GM23248 (cell line): ENCODE measurements around the gene STIM1. TPM values are rescaled to one million over a fixed set of nuclear protein-coding genes. Genes with fewer than 3 reads are reported as not detected.

Experiments used
- DNase-seq: peaks from one replicate; pipeline ENCODE4 v3.0.0-alpha.2; 2015
- H2AFZ ChIP-seq: fragments of 200-600 bp; sonication (generic); 2 replicates; pipeline ENCODE4 v1.6.1; 2016; ENCODE audit warnings: antibody characterized with exemption
- H3F3A ChIP-seq: fragments of 200-600 bp; sonication (generic); 2 replicates; pipeline ENCODE4 v1.6.1; 2016; ENCODE audit warnings: mild to moderate bottlenecking, antibody characterized with exemption, mixed run types; ENCODE audit not compliant: insufficient read depth
- H3K27ac ChIP-seq: fragments of 200-600 bp; sonication (generic); 2 replicates; pipeline ENCODE4 v1.5.1; 2016; ENCODE audit warnings: mild to moderate bottlenecking
- H3K27me3 ChIP-seq: fragments of 200-600 bp; sonication (generic); replicated peaks from 2 replicates; pipeline ENCODE4 v1.6.1; 2016; ENCODE audit warnings: mild to moderate bottlenecking; ENCODE audit not compliant: insufficient read depth
- H3K36me3 ChIP-seq: fragments of 200-600 bp; sonication (generic); 2 replicates; pipeline ENCODE4 v1.6.1; 2016; ENCODE audit warnings: low read depth, mild to moderate bottlenecking
- H3K4me1 ChIP-seq: fragments of 200-600 bp; sonication (generic); 2 replicates; pipeline ENCODE4 v1.6.1; 2016; ENCODE audit warnings: mild to moderate bottlenecking; ENCODE audit not compliant: insufficient read depth
- H3K4me2 ChIP-seq: fragments of 200-600 bp; sonication (generic); one replicate; pipeline ENCODE4 v1.6.1; 2016; ENCODE audit warnings: mild to moderate bottlenecking; ENCODE audit not compliant: unreplicated experiment
- H3K4me3 ChIP-seq: fragments of 200-600 bp; sonication (generic); 2 replicates; pipeline ENCODE4 v1.5.1; 2016; ENCODE audit warnings: mild to moderate bottlenecking
- H3K79me2 ChIP-seq: fragments of 200-600 bp; sonication (generic); 2 replicates; pipeline ENCODE4 v1.6.1; 2016; ENCODE audit warnings: mild to moderate bottlenecking; ENCODE audit not compliant: insufficient read depth
- H3K9ac ChIP-seq: fragments of 200-600 bp; sonication (generic); 2 replicates; pipeline ENCODE4 v1.6.1; 2016; ENCODE audit warnings: mild to moderate bottlenecking
- H3K9me2 ChIP-seq: fragments of 200-600 bp; sonication (generic); 2 replicates; pipeline ENCODE4 v1.6.1; 2016; ENCODE audit warnings: mixed run types, mild to moderate bottlenecking, moderate library complexity; ENCODE audit not compliant: insufficient read depth
- H3K9me3 ChIP-seq: fragments of 200-600 bp; sonication (generic); one replicate; pipeline ENCODE4 v1.6.1; 2017; ENCODE audit warnings: low read depth
- H4K20me1 ChIP-seq: fragments of 200-600 bp; sonication (generic); 2 replicates; pipeline ENCODE4 v1.6.0; 2016; ENCODE audit not compliant: insufficient read depth
- EZH2 ChIP-seq: fragments of 200-600 bp; sonication (generic); IDR thresholded peaks from 2 replicates; pipeline ENCODE4 v1.6.1; 2018; ENCODE audit warnings: antibody characterized with exemption, mild to moderate bottlenecking; ENCODE audit not compliant: insufficient read depth, poor library complexity, severe bottlenecking
- EZH2phosphoT487 ChIP-seq: fragments of 200-600 bp; sonication (generic); IDR thresholded peaks from 2 replicates; pipeline ENCODE4 v1.6.1; 2018; ENCODE audit warnings: antibody characterized with exemption, moderate library complexity, mild to moderate bottlenecking, low read depth; ENCODE audit not compliant: insufficient read depth
- WGBS, 2 experiments: methylation state at CpG; one replicate each; pipeline ENCODE4 v1.1.6; 2015 to 2017; ENCODE audit warnings: low lambda C conversion rate in 2 of 2, low coverage in 1 of 2; ENCODE audit errors: missing lambda C conversion rate in 2 of 2; 5-methylcytosine and 5-hydroxymethylcytosine counted together
- in situ Hi-C: fragments of 300-500 bp; cut with MboI; formaldehyde crosslinking; loops from 2 replicates; pipeline ENCODE4 v1.15.0; 2020
- polyA plus RNA-seq: library from polyadenylated mRNA; unstranded; fragments of >200 nt; fragmentation: Nextera tagmentation; extraction: Ambion mirVana; gene quantifications from 2 replicates; pipeline ENCODE4 v1.2.1, GENCODE V29; 2016
- total RNA-seq: library from RNA; depleted of rRNA; stranded (reverse); fragments of >200 nt; shearing (Covaris generic); gene quantifications from 2 replicates; pipeline ENCODE4 v1.2.3, GENCODE V29; 2014

STIM1 gene
- total and polyA plus RNA-seq, 2 experiments from 2014 or later = 22.3 to 24.6 TPM

- H3K27me3 ChIP-seq = no peaks in the 10 kb centered on the region
- no peaks in the 10 kb centered on the region for H3K9me3 ChIP-seq
- no peaks in the 10 kb centered on the region for H3K36me3 ChIP-seq
- H3K9me2 ChIP-seq = no peaks in the 10 kb centered on the region
- peak overlapping the region; percentile 65 for H3K9ac ChIP-seq
- H3F3A ChIP-seq = peaks cover 27% of the 10 kb centered on the region
- peak overlapping the region; percentile 56 for H3K4me2 ChIP-seq
- H3K4me1 ChIP-seq = peaks cover 22% of the 10 kb centered on the region
- H2AFZ ChIP-seq = no peak overlapping the region
- no peaks in the 10 kb centered on the region for H4K20me1 ChIP-seq
- H3K79me2 ChIP-seq = peaks cover 19% of the 10 kb centered on the region
- no peak for TF ChIP-seq EZH2phosphoT487
- in situ Hi-C loops = no loop called here
- WGBS, 2 experiments = 69% methylated on average over 3 of the region's 3 CpGs
- H3K27ac ChIP-seq = peak overlapping the region; percentile 83
- DNase-seq = peak; percentile 84
- peak overlapping the region; percentile 16 for H3K4me3 ChIP-seq
These were observed 49.9 kb downstream of the STIM1 start for GRCh38 chr11:3905080-3905953.

GRCh38 chr11:3906166-3906565, 50.7 kb downstream of the STIM1 start:
- H3K4me1 ChIP-seq = peaks cover 22% of the 10 kb centered on the region
- in situ Hi-C loops = no loop called here
- WGBS, 2 experiments = 86 to 90% methylated on average over 2 of the region's 2 CpGs
- H2AFZ ChIP-seq = no peak overlapping the region
- H3K79me2 ChIP-seq = peaks cover 19% of the 10 kb centered on the region
- H3K4me3 ChIP-seq = no peak overlapping the region
- peak; percentile 28 for DNase-seq
- no peaks in the 10 kb centered on the region for H3K9me2 ChIP-seq
- no peaks in the 10 kb centered on the region for H3K36me3 ChIP-seq
- TF ChIP-seq EZH2phosphoT487 (no peak), EZH2 (no peak)
- H3F3A ChIP-seq = peaks cover 27% of the 10 kb centered on the region
- no peaks in the 10 kb centered on the region for H3K9me3 ChIP-seq
- H3K9ac ChIP-seq = peak overlapping the region; percentile 65
- H3K27me3 ChIP-seq = no peaks in the 10 kb centered on the region
- H3K4me2 ChIP-seq = peak overlapping the region; percentile 56
- H3K27ac ChIP-seq = peak overlapping the region; percentile 83
- no peaks in the 10 kb centered on the region for H4K20me1 ChIP-seq

- H3K27ac ChIP-seq = no peak overlapping the region
- no peaks in the 10 kb centered on the region for H3K27me3 ChIP-seq
- H4K20me1 ChIP-seq = no peaks in the 10 kb centered on the region
- no peaks in the 10 kb centered on the region for H3K9me3 ChIP-seq
- H3K9ac ChIP-seq = no peak overlapping the region
- peaks cover 10% of the 10 kb centered on the region for H3K79me2 ChIP-seq
- H3F3A ChIP-seq = peaks cover 27% of the 10 kb centered on the region
- no peak overlapping the region for H3K4me3 ChIP-seq
- DNase-seq = no peak
- no peak for TF ChIP-seq EZH2
- TF ChIP-seq EZH2phosphoT487 = no peak
- 82 to 91% methylated on average over 2 of the region's 2 CpGs for WGBS, 2 experiments
- no peaks in the 10 kb centered on the region for H3K36me3 ChIP-seq
- H3K4me2 ChIP-seq = no peak overlapping the region
- H3K9me2 ChIP-seq = no peaks in the 10 kb centered on the region
- in situ Hi-C loops = no loop called here
- no peak overlapping the region for H2AFZ ChIP-seq
- peaks cover 22% of the 10 kb centered on the region for H3K4me1 ChIP-seq
These were observed 52.1 kb downstream of the STIM1 start for GRCh38 chr11:3907590-3907989.

- no peak overlapping the region for H3K4me3 ChIP-seq
- H3F3A ChIP-seq = peaks cover 21% of the 10 kb centered on the region
- no peak overlapping the region for H3K9ac ChIP-seq
- H3K36me3 ChIP-seq = no peaks in the 10 kb centered on the region
- H2AFZ ChIP-seq = no peak overlapping the region
- TF ChIP-seq EZH2 (no peak), EZH2phosphoT487 (no peak)
- H4K20me1 ChIP-seq = no peaks in the 10 kb centered on the region
- H3K4me2 ChIP-seq = no peak overlapping the region
- no peaks in the 10 kb centered on the region for H3K27me3 ChIP-seq
- in situ Hi-C loops = no loop called here
- no peak overlapping the region for H3K27ac ChIP-seq
- DNase-seq = no peak
- H3K9me3 ChIP-seq = no peaks in the 10 kb centered on the region
- WGBS, 2 experiments = 80 to 84% methylated on average over 3 of the region's 3 CpGs
- peaks cover 8% of the 10 kb centered on the region; the same call in 1 of the 2 replicates for H3K79me2 ChIP-seq
- H3K4me1 ChIP-seq = peaks cover 20% of the 10 kb centered on the region
- H3K9me2 ChIP-seq = no peaks in the 10 kb centered on the region
These were observed 54.4 kb downstream of the STIM1 start for GRCh38 chr11:3909901-3910300.
